Neural crest cell (in vitro differentiated cells): ENCODE data around the gene PRPF19. TPM values are rescaled to one million over a fixed set of nuclear protein-coding genes. Genes with fewer than 3 reads are reported as not detected.

Experiments used
- DNase-seq: peaks from one replicate; pipeline ENCODE4 v3.0.0; 2021; ENCODE audit warnings: low read depth, mixed read lengths, low spot score
- H3K27ac Mint-ChIP-seq: one replicate; pipeline ENCODE4 v1.8.0; 2021; ENCODE audit warnings: mild to moderate bottlenecking, mixed read lengths; ENCODE audit not compliant: unreplicated experiment
- H3K27me3 Mint-ChIP-seq: 2 replicates; pipeline ENCODE4 v1.8.0; 2021; ENCODE audit warnings: low read depth, mild to moderate bottlenecking, mixed read lengths
- H3K36me3 Mint-ChIP-seq: 2 replicates; pipeline ENCODE4 v1.8.0; 2021; ENCODE audit warnings: low read depth, mild to moderate bottlenecking, mixed read lengths
- H3K4me1 Mint-ChIP-seq: 2 replicates; pipeline ENCODE4 v1.8.0; 2021; ENCODE audit warnings: mixed read lengths
- H3K4me3 Mint-ChIP-seq: one replicate; pipeline ENCODE4 v1.8.0; 2021; ENCODE audit warnings: mild to moderate bottlenecking, mixed read lengths
- H3K9me3 Mint-ChIP-seq: 2 replicates; pipeline ENCODE4 v1.8.0; 2021; ENCODE audit warnings: mixed read lengths
- CTCF ChIP-seq: fragments of 200-600 bp; sonication (generic); conservative IDR thresholded peaks from 2 replicates; pipeline ENCODE4 v1.5.0; 2021; ENCODE audit warnings: antibody characterized with exemption, mild to moderate bottlenecking
- total RNA-seq: library from RNA; stranded (reverse); gene quantifications from 2 replicates; pipeline ENCODE4 v1.2.1, GENCODE V29; 2021

Gene PRPF19
- total RNA-seq, 1 donor from 2014 or later, result 183 TPM

- H3K27me3 Mint-ChIP-seq, result no peaks in the 10 kb centered on the region
- TF ChIP-seq CTCF, result no peak
- no peaks in the 10 kb centered on the region for H3K9me3 Mint-ChIP-seq
- H3K4me3 Mint-ChIP-seq, result no peak overlapping the region
- no peak for DNase-seq
- H3K27ac Mint-ChIP-seq, result no peak overlapping the region
- H3K36me3 Mint-ChIP-seq, result no peaks in the 10 kb centered on the region
- peaks cover 4% of the 10 kb centered on the region for H3K4me1 Mint-ChIP-seq
Observed at GRCh38 chr11:60864856-60865513, 41.4 kb downstream of the PRPF19 start.

- Mint-ChIP-seq H3K36me3 (no peaks in the 10 kb centered on the region), H3K4me3 (no peak overlapping the region), H3K4me1 (peaks cover 11% of the 10 kb centered on the region), H3K27me3 (no peaks in the 10 kb centered on the region), H3K9me3 (no peaks in the 10 kb centered on the region), H3K27ac (no peak overlapping the region)
- no peak for TF ChIP-seq CTCF
- no peak for DNase-seq
Observed at GRCh38 chr11:60863550-60864521, 42.5 kb downstream of the PRPF19 start.

- no peak overlapping the region for H3K27ac Mint-ChIP-seq
- no peaks in the 10 kb centered on the region for H3K27me3 Mint-ChIP-seq
- H3K9me3 Mint-ChIP-seq, result no peaks in the 10 kb centered on the region
- H3K36me3 Mint-ChIP-seq, result no peaks in the 10 kb centered on the region
- no peak overlapping the region for H3K4me3 Mint-ChIP-seq
- TF ChIP-seq CTCF, result no peak
- DNase-seq, result no peak
- H3K4me1 Mint-ChIP-seq, result peaks cover 11% of the 10 kb centered on the region
Observed at GRCh38 chr11:60862171-60862570, 44.2 kb downstream of the PRPF19 start.

- no peak for DNase-seq
Observed at GRCh38 chr11:60860943-60861342, 45.4 kb downstream of the PRPF19 start.

More at GRCh38 chr11:60860943-60861342, 45.4 kb downstream of the PRPF19 start:
- Mint-ChIP-seq H3K27me3 (no peaks in the 10 kb centered on the region), H3K4me3 (no peak overlapping the region), H3K9me3 (no peaks in the 10 kb centered on the region), H3K27ac (no peak overlapping the region), H3K36me3 (no peaks in the 10 kb centered on the region), H3K4me1 (peaks cover 11% of the 10 kb centered on the region)
- TF ChIP-seq CTCF, result no peak
